IPS-NIHi11 (cell line): ENCODE measurements around the gene GP9.

Source experiments
- DNase-seq: peaks from one replicate; pipeline ENCODE4 v3.0.0; 2012; ENCODE audit warnings: mixed read lengths, low spot score

GP9 gene

DNA sequence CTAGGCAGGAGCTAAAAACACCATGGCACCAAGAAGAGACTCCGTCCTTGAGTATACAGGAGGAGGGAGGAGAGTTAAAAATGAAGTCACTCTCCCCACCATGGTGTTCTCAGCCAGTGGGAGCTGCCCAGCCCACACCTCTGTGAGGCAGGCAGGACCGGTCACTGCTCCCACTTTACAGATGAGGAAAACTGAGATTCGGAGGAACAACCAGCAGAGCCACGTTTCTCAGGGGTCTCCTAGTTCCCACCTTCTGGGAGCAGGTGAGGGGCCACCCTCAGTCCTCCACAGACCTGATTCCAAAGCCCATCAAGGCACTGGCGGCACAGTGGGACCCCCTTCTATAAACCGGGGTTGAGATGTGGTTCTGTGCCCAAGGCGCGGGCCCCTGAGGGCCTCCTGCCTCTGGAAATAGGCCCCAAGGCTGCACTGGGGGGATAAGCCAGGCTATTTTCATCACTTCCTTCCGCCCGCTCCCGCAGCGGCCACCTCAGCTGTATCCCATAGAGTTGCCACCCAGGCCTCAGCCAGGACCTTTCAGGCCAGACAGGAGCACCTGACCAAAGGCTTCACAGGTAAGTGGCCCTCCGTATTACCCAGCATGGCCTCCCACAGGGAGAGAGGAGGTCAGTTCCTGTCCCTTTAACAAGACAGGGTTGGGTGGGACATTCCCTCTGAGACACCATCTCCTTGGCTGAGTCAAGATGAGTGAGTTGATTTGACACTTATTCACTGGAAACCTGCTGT, at the start of gene GP9:
TSS of gene GP9 (plus strand) at position 504 of the 747 bp plus-strand sequence. CDS start 961 bp downstream, outside the sequence.
- no peak for DNase-seq

- no peak for DNase-seq
Observed at GRCh38 chr3:129013491-129013891, 47.1 kb upstream of the GP9 start.

DNA sequence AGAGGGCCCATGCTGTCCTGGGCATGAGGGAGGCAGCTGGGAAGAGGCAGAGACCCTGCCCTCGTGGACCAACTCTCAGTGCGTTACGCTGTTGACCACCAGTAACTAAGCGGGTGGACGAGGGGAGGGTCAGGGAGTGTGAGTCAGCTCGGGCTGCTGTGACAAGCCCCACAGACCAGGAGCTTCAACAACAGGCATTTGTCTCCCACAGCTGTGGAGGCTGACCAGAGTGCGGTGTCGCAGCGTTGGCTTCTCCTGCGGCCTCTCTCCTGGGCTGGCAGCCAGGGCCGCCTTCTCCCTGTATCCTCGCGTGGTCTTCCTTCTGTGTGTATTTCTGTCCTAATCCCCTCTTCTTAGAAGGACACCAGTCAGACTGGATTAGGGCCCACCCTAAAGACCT, 46.4 kb upstream of the GP9 start:
- no peak for DNase-seq

DNA sequence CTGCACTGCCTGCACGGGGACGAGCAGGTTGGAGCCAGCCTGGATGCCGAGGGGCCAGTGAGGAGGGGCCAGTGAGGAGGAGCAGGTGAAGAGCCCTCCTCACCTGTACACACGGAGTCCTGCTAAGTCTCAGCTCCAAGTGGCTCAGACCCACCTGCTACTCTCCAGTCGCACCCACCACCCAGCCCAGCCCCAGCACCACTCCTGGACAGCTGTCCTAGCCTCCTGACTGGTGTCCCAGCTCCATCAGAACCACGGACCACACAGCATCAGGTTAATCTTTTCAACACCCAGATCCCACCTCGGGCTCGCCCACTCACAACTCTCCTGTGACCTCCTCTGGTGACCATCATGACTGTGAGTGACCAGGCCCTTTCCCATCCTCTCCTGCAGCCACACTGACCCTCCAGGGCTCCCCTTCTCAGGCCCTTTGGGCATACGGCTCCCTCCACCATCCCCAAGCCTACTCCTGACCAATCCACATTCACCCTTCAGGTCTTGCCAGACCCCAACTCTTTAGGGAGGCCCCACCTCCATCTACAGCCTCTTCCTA, 45.7 kb upstream of the GP9 start:
- no peak for DNase-seq

DNA sequence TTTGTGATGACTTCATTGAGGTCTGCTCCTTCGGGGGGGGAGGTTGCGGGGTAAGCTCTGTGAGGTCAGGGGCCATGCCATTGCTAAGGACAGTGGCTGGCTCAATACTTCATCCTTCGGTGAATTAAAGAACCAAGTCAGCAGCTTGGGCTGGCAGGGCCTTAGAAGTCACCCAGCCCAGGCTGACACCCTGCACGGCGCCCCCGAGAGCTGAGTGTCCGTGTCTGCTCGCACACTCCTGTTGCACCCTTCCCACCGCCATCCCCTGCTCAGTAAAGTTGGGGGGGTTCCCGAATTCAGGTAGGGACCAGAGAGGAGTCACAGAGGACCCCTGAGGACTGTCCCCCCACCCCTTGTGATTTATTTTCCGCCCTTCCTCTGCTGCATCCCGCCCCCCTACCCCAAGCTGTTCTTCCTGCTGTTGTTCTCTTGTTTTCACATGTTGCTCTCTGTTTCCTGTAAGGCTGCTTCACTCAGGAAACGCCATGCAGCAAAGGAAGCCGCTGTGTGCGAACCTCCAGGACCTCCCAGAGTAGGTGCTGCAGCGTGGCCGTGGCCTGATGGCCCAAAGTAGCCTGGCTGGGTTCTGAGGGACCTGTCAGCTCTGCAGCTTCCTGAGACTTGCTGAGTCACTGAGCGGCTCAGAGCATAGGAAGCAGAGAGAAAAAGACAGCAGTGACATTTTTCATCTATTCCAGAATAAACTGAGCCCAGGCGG, 45.0 kb upstream of the GP9 start:
- DNase-seq, result no peak

DNA sequence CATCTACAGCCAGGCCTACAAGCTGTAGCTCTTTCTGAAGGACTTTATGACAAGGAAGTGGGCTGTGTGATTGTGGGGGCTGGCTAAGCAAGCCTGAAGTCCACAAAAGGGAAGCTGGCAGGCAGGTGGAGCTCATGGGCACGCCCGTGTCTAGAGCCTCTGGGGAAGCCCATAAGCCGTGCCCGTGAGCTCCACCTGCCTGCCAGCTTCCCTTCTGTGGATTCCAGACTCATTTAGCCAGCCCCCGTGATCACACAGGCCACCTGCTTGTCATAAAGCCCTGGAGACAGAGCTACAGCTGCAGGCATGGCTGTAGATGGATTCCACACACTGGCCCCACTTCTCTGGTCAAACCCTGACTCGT, 44.2 kb upstream of the GP9 start:
- no peak for DNase-seq

- DNase-seq, result no peak
Observed at GRCh38 chr3:129016720-129017483, 43.7 kb upstream of the GP9 start.

DNA sequence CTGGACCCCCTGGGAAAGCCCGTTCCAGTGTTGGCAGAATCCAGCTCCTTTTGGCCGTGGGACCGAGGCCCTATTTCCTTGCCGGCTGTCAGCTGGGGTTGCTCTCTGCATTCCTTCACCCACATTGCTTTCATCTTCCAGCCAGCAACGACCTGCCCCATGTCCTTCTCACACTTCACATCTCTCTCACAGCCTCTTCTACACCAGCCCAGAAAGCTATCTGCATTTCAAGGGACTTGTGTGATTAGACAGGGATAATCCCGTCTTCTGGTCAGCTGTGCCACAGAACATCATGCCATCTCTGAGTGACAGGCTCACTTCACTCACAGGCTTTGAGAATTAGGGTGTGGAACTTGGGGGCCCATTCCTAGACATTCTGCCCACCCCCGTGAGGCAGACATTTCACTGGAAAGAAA, 43.1 kb upstream of the GP9 start:
- DNase-seq, result no peak

- DNase-seq, result no peak
Observed at GRCh38 chr3:129018271-129018670, 42.3 kb upstream of the GP9 start.

GRCh38 chr3:129018751-129019150, 41.8 kb upstream of the GP9 start:
- DNase-seq, result no peak

DNA sequence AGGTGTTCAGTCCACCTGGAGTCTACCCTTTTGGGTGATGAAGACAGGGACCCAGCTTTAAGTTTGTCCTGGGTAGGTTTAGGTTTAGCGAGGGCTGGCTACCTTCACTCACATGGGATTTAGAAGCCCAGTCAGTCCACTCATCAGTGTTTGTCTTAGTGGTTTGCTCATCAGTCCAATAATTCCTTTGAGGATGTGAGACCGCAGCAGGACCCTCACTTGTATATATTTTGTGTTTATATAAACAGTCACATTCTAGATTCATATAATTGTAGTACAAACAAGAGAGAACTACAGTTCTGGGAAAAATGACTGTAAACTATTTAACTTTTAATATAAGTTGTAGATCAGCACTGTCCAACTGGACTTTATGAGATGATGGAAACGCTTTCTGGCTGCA, 41.3 kb upstream of the GP9 start:
- no peak for DNase-seq

DNA sequence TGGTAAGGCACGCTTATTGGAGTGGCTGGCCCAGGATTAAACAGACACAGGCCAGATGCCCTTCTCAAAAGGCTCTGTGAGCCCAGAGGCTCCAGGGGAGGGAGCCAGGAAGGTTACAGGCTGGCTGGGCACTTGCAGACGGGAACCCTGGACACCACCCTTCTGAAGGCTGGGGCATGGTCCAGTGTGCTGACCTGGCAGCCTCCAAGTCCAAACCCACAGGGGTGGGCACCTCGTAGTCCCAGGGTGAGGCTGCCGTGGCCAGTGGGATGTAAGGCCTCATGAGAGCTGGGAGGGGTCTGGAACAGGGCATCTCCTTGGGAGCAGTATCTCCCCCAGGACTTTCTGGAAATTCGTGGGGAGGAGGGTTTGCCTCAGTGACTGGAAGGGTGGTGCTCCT, 39.9 kb upstream of the GP9 start:
- no peak for DNase-seq

DNA sequence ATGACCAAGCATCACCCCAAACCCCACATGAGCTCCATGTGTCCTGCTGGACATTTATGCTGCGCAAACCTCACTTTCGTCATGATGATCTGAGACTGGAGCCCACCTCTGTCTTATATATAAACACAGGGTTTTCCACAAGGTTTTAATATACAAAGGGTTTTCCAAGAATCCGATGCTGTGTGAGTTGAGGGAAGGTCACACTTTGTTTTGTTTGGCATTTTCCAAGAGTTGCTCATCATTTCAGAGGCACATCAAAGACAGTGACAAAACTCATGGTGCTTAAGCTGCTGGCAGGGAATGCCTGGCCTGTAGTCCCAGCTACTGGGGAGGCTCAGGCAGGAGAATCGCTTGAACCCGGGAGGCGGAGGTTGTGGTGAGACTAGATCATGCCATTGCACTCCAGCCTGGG, 39.4 kb upstream of the GP9 start:
- no peak for DNase-seq

DNA sequence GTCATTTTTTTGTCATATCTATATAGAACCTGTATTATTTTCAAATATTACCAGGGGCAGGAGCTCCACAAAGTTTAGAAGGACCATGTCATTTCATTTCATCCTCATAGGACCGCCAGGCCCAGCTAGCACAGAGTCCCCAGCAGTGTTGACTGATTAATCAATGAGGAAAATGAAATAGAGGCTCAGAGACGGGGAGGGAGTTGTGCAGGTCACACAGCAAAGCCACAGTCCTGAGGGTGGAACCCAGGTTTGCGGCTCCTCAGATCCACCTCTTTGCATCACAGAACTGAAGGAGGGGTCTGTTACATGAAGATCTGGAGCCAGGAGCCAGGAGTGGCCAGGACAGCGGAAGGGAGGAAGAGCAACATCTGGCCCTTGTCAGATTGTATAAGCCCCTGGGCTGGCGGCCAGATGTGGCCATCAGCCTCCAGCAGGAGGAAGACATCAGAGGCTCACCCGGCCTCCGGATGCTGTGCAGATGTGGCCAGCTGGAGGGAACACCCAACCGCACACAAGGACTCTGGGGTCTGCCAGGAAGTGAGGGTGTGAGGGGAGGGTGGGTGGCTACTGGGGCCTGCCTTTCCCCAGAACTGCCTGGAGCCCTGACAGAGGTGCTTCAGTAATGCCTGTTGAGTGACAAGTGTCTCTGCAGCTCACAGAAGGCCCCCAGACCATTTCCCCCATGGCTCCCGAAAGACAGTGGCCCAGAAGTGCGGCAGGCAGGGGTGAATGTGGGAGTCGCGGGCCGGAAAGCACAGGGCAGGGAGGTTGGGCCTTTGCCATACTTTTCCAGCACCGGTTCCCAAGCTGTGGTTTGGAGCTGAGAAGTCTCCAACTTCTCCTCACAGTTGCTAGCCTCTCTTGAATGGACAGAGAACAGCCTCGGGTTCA, 38.2 kb upstream of the GP9 start:
- no peak for DNase-seq

- no peak for DNase-seq
Observed at GRCh38 chr3:129023008-129023358, 37.6 kb upstream of the GP9 start.

GRCh38 chr3:129023909-129024308, 36.7 kb upstream of the GP9 start:
- DNase-seq, result no peak

DNA sequence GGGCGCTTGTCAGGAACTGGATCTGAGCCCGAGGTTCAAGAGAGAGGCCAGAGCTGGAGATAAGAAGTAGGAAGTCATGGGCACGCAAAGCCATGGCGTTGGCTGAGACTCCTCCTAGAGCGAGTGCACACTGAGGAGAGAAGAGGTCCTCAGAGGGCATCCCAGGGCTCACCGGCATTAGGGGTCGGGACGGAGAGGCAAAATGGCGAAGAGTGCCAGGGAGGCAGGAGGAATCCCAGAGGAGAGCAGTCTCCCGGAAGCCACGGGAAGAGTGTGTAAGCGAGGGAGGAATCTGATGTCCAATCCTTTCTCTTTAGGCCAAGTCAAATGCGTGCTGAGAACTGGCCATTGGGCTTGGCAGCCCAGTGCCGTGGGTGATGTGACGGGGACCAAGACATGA, 35.5 kb upstream of the GP9 start:
- DNase-seq, result no peak

DNA sequence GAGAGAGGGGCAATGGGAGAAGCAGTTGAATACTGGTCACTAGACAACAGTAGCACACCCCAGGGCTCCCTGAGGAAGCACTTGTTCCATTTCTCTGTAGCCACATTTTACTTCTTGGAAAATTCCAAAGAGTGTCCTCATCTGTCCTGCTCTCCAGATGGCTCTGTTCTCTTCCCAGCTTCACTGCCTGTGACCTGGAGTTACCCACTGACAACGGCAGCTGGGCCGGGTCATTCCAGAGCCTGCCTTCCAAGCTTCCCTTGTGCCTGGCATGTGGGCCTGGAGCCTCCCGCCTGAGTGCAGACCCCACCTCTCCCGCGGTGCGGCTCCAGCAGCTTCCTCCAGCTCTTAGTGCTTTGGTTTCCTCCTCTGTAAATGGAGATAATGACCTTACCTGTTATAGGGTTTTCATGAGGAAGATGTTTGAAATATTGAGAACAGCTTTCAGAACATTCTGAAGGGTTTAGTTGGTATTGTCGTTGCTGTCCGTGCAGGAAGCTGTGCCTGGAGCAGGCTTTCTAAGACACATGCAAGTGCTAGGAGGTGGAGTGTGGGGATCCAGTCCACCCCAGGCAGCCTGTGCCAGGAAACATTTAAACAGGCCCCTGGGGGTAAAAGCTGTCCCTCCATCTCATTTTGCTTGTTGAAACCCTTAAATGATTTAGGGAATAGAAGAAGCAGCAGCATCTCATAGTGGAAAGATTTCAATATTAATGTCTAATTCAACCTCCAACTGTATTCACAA, 34.7 kb upstream of the GP9 start:
- DNase-seq, result no peak

GRCh38 chr3:129026728-129027543, 33.6 kb upstream of the GP9 start:
- peak; percentile 99 for DNase-seq

DNA sequence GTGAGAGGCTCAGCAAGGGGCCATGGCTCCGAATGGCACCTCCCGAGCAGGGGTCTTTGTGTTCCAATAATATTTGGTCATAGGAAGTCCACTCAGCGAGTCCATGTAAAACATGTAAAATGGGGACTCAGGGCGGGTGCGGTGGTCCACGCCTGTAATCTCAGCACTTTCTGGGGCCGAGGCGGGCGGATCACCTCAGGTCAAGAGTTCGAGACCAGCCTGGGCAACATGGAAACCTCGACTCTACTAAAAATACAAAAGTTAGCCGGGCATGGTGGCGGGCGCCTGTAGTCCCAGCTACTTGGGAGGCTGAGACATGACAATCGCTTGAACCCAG, 33.1 kb upstream of the GP9 start:
- DNase-seq, result no peak
